ENCODE results near the gene PSME2. TPM values are rescaled to one million over a fixed set of nuclear protein-coding genes. Genes with fewer than 3 reads are reported as not detected.
A peak's percentile ranks its signal among the peaks of the same experiment; 100 is the strongest.

PSME2 gene
- total and polyA plus RNA-seq, 9 of the 15 experiments (the other 6 are each of a cell fraction or from before 2014, with no cell fraction given) = 111 to 579 (median 159) TPM

DNA sequence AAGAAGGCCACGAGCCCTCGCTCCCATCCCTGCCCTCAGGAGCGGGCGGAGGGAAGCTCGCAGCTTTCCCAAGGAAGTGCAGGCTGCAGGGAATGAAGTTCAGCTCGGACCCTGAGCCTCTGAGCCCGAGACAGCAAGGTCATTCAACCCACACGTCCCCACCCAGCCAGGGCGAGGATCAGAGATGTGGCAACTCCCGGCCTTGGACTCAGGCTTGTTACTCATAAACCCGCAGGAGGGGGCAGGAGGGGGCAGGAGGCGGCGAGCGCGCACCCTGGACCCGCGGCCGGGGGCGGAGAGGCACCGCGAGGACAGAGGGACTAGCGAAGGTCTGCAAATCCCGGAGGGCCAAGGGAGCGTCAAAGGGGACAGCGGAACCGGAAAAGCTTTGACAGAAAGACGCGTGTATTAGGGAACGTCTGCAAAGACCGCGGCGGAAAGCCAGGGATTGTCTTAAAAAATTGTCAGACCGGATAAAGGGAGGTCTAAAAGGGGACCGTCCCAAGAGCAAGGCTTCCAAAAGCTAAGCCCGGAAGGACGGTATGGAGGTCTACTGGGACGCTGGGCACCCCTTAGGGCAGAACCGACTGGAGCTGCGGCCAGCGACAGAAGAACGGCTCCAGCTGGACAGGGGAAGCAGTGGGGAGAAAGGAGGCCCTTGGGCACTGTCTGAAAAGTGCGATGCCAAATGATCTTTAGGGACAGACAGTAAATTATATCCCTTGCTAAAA is 32.4 kb downstream of the PSME2 start (continued):
- TF ChIP-seq, protein P1, sequence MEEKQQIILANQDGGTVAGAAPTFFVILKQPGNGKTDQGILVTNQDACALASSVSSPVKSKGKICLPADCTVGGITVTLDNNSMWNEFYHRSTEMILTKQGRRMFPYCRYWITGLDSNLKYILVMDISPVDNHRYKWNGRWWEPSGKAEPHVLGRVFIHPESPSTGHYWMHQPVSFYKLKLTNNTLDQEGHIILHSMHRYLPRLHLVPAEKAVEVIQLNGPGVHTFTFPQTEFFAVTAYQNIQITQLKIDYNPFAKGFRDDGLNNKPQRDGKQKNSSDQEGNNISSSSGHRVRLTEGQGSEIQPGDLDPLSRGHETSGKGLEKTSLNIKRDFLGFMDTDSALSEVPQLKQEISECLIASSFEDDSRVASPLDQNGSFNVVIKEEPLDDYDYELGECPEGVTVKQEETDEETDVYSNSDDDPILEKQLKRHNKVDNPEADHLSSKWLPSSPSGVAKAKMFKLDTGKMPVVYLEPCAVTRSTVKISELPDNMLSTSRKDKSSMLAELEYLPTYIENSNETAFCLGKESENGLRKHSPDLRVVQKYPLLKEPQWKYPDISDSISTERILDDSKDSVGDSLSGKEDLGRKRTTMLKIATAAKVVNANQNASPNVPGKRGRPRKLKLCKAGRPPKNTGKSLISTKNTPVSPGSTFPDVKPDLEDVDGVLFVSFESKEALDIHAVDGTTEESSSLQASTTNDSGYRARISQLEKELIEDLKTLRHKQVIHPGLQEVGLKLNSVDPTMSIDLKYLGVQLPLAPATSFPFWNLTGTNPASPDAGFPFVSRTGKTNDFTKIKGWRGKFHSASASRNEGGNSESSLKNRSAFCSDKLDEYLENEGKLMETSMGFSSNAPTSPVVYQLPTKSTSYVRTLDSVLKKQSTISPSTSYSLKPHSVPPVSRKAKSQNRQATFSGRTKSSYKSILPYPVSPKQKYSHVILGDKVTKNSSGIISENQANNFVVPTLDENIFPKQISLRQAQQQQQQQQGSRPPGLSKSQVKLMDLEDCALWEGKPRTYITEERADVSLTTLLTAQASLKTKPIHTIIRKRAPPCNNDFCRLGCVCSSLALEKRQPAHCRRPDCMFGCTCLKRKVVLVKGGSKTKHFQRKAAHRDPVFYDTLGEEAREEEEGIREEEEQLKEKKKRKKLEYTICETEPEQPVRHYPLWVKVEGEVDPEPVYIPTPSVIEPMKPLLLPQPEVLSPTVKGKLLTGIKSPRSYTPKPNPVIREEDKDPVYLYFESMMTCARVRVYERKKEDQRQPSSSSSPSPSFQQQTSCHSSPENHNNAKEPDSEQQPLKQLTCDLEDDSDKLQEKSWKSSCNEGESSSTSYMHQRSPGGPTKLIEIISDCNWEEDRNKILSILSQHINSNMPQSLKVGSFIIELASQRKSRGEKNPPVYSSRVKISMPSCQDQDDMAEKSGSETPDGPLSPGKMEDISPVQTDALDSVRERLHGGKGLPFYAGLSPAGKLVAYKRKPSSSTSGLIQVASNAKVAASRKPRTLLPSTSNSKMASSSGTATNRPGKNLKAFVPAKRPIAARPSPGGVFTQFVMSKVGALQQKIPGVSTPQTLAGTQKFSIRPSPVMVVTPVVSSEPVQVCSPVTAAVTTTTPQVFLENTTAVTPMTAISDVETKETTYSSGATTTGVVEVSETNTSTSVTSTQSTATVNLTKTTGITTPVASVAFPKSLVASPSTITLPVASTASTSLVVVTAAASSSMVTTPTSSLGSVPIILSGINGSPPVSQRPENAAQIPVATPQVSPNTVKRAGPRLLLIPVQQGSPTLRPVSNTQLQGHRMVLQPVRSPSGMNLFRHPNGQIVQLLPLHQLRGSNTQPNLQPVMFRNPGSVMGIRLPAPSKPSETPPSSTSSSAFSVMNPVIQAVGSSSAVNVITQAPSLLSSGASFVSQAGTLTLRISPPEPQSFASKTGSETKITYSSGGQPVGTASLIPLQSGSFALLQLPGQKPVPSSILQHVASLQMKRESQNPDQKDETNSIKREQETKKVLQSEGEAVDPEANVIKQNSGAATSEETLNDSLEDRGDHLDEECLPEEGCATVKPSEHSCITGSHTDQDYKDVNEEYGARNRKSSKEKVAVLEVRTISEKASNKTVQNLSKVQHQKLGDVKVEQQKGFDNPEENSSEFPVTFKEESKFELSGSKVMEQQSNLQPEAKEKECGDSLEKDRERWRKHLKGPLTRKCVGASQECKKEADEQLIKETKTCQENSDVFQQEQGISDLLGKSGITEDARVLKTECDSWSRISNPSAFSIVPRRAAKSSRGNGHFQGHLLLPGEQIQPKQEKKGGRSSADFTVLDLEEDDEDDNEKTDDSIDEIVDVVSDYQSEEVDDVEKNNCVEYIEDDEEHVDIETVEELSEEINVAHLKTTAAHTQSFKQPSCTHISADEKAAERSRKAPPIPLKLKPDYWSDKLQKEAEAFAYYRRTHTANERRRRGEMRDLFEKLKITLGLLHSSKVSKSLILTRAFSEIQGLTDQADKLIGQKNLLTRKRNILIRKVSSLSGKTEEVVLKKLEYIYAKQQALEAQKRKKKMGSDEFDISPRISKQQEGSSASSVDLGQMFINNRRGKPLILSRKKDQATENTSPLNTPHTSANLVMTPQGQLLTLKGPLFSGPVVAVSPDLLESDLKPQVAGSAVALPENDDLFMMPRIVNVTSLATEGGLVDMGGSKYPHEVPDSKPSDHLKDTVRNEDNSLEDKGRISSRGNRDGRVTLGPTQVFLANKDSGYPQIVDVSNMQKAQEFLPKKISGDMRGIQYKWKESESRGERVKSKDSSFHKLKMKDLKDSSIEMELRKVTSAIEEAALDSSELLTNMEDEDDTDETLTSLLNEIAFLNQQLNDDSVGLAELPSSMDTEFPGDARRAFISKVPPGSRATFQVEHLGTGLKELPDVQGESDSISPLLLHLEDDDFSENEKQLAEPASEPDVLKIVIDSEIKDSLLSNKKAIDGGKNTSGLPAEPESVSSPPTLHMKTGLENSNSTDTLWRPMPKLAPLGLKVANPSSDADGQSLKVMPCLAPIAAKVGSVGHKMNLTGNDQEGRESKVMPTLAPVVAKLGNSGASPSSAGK (IDR thresholded peaks at IDR 0.05) = peak; percentile 48; the same call in 1 of the 2 replicates
- no peak for TF ChIP-seq NR2C1 (IDR thresholded peaks at IDR 0.05)
- TF ChIP-seq NR2C1 (tag; IDR thresholded peaks at IDR 0.05) = no peak
- TF ChIP-seq CAMTA2 (CRISPR knock-in tag; conservative IDR thresholded peaks at IDR 0.05) = no peak
- no peak for TF ChIP-seq RB1 (IDR thresholded peaks at IDR 0.05; ENCODE audit: low read depth)
- peak; percentile 29 for TF ChIP-seq SMAD1 (IDR thresholded peaks at IDR 0.05; ENCODE audit: low read depth, low read length, partially characterized antibody)
- no peak for TF ChIP-seq NR2F6 (CRISPR knock-in tag; IDR thresholded peaks at IDR 0.05)
- TF ChIP-seq, protein P2, sequence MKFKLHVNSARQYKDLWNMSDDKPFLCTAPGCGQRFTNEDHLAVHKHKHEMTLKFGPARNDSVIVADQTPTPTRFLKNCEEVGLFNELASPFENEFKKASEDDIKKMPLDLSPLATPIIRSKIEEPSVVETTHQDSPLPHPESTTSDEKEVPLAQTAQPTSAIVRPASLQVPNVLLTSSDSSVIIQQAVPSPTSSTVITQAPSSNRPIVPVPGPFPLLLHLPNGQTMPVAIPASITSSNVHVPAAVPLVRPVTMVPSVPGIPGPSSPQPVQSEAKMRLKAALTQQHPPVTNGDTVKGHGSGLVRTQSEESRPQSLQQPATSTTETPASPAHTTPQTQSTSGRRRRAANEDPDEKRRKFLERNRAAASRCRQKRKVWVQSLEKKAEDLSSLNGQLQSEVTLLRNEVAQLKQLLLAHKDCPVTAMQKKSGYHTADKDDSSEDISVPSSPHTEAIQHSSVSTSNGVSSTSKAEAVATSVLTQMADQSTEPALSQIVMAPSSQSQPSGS (CRISPR knock-in tag; IDR thresholded peaks at IDR 0.05) = no peak
- no peak for TF ChIP-seq STAT5B (CRISPR knock-in tag; IDR thresholded peaks at IDR 0.05)
- TF ChIP-seq MIER1 (IDR thresholded peaks at IDR 0.05; ENCODE audit: low read depth) = no peak
- TF ChIP-seq POLR3G (IDR thresholded peaks at IDR 0.05; ENCODE audit: extremely low read depth, insufficient read length, insufficient replicate concordance) = no peak
- no peak for TF ChIP-seq MCM7 (IDR thresholded peaks at IDR 0.05)
- no peak for TF ChIP-seq ZKSCAN1 (IDR thresholded peaks at IDR 0.05; ENCODE audit: low read depth, low read length)
- TF ChIP-seq NCOA4 (IDR thresholded peaks at IDR 0.05; ENCODE audit: partially characterized antibody) = no peak
- TF ChIP-seq ZNF239 (CRISPR knock-in tag; IDR thresholded peaks at IDR 0.05) = peak; percentile 73

Measured in K562 (cell line).